ENCODE data around the gene MYCBPAP. TPM values are rescaled to one million over a fixed set of nuclear protein-coding genes. Genes with fewer than 3 reads are reported as not detected.

The MYCBPAP gene
- total RNA-seq, 1 donor from 2014 or later, result not detected

- DNase-seq (ENCODE audit: low spot score), result no peak
Measured at GRCh38 chr17:50487213-50488096, 20.8 kb upstream of the MYCBPAP start.

- no peak for DNase-seq (ENCODE audit: low spot score)
Measured at GRCh38 chr17:50488880-50489279, 19.4 kb upstream of the MYCBPAP start.

GRCh38 chr17:50491505-50491904, 16.7 kb upstream of the MYCBPAP start:
- DNase-seq (ENCODE audit: low spot score), result no peak

GRCh38 chr17:50492214-50492613, 16.0 kb upstream of the MYCBPAP start:
- no peak for DNase-seq (ENCODE audit: low spot score)

- no peak for DNase-seq (ENCODE audit: low spot score)
Measured at GRCh38 chr17:50493744-50494143, 14.5 kb upstream of the MYCBPAP start.

GRCh38 chr17:50495217-50495823, 12.9 kb upstream of the MYCBPAP start:
- DNase-seq (ENCODE audit: low spot score), result no peak

DNA sequence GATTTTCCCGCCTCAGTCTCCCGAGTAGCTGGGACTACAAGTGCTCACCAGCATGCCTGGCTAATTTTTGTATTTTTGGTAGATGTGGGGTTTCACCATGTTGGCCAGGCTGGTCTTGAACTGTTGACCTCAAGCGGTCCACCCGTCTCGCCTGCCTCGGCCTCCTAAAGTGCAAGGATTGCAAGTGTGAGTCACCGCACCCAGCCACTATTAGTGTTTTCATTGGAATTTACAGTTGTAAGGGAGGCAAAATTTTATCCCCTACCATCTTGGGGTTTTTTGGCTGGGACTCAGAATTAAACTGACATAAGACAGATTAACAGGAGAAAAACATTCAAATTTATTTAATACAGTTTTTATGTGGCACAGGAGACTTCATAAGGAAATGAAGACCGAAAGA, 12.3 kb upstream of the MYCBPAP start:
- DNase-seq (ENCODE audit: low spot score), result no peak

DNA sequence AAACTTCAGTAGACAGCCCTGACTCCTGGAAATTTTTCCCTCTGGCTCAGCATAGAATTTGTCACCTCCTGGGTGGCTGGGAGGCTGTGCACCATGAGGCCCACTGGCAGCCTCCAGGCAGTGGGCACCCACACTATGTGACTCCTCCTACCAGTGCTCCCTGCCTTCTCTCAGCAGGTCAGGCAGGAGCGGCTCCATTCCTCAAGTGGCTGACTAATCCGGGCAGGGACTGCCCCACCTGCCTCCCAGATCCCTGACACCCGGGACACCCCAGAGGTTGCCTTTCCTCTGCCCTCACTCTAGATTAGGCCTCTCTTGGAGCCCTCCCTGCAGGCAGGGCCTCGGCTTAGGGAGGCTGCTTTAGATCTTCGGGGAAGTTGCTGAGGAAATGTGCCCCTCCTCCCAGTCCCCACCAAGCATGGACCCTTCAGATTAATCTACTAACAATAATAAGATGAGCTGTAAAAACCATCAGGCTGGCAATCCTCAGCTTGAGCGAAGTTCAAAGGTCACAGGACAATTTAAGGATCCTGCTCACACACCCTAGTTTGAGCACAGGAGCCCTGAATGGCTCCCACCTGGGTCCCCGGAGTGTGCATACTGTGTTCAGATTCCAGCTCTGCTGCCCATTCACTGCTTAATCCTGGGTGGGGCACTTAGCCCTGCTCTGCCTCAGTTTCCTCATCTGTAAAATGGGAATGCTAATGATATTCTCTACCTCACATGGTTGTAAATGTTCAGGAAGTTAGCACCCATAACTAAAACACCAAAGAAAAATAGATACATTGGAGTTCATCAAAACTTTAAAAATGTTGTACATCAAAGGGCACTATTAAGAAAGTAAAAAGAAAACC, 10.0 kb upstream of the MYCBPAP start:
- no peak for DNase-seq (ENCODE audit: low spot score)

- no peak for DNase-seq (ENCODE audit: low spot score)
Measured at GRCh38 chr17:50499270-50499669, 9.0 kb upstream of the MYCBPAP start.

GRCh38 chr17:50499721-50500120, 8.5 kb upstream of the MYCBPAP start:
- no peak for DNase-seq (ENCODE audit: low spot score)

DNA sequence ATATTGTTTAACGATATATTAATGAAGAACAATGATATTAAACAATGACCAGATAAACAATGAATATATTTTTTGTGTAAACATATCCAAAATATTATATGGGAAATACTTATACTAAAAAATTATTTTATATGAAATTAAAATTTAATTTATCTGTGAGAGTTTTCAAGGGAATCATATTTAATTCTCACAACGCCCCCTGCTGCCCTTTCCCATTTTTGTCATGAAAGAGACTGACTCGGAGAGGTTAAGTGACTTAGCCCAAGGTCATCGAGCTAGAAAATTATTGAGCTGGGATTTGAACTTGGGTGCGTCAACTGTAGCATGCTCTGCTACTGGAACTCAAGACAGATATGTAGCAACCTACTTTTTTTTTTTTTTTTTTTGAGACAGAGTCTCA, 7.2 kb upstream of the MYCBPAP start:
- DNase-seq (ENCODE audit: low spot score), result no peak

DNA sequence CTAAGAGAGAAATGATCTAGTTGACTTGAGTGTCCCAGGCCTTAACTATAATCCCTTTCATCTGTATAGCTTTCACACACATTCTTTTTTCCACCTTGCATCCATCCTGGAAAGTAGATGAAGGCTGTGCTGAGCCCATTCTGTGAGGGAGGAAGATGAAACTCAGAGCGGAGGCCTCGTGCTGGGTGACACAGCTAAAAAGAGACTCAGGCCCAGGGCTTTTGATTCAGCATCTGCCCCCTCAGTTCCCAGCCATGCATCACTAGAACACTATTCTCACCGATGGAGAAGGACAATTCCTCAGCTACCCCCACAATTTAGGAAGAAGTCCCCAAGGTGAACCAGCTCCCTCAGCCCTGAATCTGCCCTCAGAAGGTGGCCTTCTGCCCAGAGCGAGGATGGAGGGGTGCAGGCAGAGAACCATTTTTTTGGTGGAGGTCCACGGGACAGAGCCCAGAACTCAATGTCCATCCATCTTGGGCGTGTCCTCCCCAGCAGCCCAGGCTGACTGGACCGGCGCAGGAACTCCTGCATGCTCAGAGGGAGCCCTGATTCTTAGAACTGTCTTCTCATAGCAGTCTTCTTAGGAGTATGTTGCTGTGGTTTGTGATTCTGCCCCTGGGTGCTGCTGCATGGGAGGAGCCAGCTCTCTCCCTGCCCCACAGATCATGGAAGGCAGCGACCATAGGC, 5.8 kb upstream of the MYCBPAP start:
- no peak for DNase-seq (ENCODE audit: low spot score)

- DNase-seq (ENCODE audit: low spot score), result no peak
Measured at GRCh38 chr17:50505591-50506130, 2.6 kb upstream of the MYCBPAP start.

GRCh38 chr17:50506298-50506697, 1.9 kb upstream of the MYCBPAP start:
- DNase-seq (ENCODE audit: low spot score), result no peak

DNA sequence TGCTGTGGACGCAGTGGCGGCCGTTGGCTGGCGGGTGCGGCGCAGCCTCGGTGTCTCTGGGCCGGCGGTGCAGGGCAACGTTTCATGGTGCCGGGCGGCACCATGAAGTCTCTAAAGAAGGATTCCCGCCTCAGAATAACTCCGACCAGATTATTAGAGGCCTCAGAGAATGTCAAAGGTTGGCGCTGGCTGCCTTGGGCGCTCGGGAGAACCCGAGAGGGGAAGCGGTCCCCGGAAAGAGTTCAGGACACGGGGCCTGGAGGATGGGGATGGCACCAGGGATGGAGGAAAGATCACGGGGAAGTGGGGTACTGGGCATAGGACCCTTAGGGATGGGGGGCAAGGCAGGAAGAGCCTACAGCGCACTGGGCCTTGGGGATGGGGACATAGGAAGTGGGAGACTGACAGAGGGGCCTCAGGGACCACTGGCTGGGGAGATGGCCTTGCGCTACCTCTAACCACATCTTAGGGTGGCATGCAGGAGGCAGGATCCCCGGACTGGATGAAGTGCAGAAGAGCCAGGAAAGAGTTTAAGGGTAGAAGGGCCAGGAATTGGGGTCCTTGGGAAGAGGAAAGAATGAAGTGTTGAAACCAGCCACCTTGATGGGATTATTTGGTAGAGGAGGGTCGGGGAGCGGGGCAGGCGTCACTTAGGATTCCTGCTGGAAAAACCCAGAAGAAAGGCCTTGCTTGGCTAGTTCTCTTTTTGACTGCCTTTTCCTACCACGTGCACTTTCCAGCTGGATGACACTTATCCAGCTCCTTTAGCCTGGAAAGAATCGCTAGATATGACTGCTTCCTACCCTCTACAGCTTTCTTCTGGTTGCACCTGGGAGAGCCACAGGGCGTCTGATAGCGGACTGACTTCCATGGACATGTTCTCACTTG, 578 bp downstream of the MYCBPAP start:
- no peak for DNase-seq (ENCODE audit: low spot score)

GRCh38 chr17:50511058-50511457, 2.8 kb downstream of the MYCBPAP start:
- DNase-seq (ENCODE audit: low spot score), result peak; percentile 39

- DNase-seq (ENCODE audit: low spot score), result no peak
Measured at GRCh38 chr17:50513495-50513894, 5.3 kb downstream of the MYCBPAP start.

DNA sequence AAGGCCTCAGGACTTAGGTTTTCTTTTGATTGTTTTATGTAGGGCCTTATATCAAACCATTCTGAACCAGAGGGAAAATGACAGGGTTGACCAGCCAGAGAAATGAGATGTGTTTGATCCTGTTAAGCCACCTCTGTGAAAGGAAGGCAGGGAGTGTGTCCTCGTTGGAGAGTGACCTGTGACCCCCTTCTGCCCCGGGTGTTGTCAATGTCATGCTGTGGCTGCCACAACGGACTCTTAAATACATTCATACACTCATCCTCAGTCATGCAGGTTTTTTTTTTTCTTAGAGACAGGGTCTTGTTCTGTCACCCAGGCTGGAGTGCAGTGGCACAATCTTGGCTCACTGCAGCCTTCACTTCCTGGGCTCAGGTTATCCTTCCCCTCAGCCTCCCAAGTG, 6.1 kb downstream of the MYCBPAP start:
- DNase-seq (ENCODE audit: low spot score), result no peak

DNA sequence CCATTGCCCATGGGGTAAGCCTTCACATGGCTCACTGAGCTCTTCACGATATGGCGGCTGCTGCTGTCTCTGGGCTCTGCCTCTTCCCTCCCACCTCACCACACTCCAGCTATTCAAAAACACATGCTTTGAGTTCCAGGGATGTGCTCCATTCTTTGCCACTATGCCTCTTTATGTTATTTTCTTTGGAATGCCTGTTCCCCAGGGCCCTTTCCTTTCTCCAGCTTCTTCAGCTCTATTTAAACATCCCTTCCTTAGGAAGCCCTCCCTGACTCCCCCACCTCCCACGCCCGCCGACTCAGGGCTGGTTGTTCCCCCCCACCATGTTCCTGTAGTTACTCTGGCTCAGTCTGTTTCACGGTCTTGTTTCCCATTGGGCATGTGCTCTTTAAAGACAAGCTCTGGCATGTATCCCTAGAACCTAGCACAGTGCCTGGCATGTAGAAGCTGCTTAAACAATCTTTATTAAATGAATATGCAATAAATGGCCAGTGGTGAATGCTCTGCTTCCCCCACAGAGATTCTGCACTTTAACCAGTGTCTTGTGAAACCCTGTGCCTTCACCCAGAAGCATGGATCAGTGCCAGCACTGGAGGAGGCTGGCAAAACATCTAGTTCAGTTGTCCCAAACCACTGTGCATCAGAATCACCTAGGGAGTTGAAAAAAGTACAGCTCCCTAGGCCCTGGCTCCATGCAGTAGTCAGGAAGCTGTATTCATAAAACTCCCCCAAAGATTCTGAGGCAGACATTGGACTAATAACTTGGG, 6.9 kb downstream of the MYCBPAP start:
- no peak for DNase-seq (ENCODE audit: low spot score)

DNA sequence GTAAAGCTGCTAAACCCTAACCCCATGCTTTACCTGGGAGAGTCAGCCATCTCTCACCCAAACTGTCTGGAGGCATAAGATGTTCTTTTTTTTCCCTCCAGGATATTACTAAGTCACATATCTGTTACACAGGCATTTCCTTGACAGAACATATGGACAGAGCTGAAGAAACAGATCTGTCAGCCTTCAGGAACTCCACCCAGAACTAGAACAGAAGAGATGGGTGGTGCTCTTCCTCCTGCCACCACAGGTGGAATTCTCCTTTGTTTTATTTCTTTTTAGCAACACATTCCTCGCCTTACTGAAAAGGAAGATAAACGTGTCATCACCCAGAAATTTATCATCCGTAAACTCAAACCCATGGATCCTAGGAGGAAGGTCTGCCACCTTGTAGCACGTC, 8.8 kb downstream of the MYCBPAP start:
- DNase-seq (ENCODE audit: low spot score), result no peak

Data from umbilical cord (tissue), 2 donors.